A204.1 (cell line): Measurements from ENCODE around the gene FBXW8.

Source experiments
- FAIRE-seq: peaks from 2 replicates; lab custom pipeline; 2012; peaks lifted over from hg19 to GRCh38; lab: Jason Lieb, UNC

FBXW8 gene

DNA sequence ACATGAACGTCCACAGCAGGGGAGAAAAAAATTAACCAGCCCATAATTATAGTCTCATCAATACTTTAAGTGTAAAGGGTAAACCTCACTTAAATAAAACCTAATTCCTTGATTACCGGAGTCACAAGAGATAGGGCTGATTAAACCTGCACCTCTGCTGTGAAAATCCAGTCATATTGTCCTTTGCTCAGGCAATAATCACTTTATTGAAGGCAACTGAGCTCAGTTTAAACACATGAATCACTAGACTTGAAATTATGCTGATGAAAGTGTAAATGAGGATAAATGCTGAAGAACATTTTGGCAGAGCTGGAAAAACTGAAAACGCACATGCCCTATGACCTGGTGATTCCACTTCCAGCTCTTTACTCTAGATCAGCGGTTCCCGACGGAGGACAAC is 22.9 kb upstream of the FBXW8 start:
- no peak for FAIRE-seq

DNA sequence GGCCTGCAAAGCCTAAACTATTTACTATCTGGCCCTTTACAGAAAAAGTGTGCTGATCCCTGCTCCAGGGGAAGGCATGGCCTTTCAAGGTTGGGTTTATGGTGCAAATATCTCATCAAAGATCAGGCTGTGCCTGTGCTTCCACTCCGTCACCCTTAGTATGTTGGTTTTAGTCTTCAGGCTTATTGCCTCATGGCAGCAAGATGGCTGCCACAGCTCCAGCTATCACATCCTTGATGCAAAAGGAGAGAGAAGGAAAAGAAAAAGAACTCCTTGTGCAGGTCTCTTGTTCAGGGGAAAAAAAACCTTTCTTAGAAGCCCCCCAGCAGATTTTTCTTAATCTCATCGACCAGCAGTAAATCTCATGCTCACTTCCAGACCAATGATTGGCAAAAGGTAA is 20.4 kb upstream of the FBXW8 start:
- no peak for FAIRE-seq

DNA sequence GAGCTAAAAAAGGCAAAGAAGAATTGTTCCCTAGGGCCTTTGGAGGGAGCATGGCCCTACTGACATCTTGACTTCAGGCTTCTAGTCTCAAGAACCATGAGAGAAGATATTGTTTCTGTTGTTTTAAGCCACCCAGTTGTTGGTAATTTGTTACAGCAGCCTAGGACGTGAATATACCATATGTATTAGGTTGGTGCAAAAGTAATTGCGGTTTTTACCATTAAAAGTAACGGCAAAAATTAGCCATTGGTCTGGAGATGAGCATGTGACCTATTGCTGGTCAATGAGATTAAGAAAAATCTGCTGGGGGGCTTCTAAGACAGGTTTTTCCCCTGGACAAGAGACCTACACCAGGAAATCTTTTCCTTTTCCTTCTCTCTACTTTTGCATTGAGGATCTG is 19.7 kb upstream of the FBXW8 start:
- FAIRE-seq: no peak

DNA sequence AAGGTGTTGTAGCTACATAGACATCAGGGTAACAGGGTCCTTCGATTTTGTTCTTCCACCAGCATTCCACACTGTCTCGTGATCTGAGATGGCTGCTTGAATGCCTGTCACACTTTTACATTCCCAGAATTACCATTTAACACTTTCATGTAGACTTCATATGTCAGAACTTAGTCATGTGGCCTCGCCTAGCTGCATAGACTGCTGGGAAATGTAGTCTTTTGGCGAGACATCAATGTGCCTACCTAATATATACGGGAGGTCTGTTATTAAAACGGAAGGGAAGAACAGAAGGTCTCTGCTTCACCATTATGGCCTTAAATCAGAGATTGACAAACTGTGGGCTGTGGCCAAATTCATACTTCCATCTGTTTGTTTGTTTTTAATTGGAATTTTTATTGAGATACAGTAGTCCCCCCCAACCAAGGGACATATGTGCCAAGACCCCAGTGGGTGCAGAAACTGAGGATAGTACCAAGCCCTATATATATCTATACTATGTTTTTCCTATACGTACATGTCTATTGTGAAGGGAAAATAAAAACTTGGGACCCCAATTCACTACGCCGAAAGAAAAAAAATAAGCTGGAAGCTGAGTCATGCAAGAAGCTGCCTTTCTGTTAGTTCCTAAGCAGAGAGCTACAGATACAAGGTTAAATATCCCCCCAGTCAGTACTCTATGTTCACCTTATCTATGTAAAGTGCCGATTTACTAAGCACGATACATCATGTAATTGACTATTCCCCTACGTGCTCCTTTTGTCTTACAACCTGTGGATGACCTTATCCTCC is 18.2 kb upstream of the FBXW8 start:
- no peak for FAIRE-seq

DNA sequence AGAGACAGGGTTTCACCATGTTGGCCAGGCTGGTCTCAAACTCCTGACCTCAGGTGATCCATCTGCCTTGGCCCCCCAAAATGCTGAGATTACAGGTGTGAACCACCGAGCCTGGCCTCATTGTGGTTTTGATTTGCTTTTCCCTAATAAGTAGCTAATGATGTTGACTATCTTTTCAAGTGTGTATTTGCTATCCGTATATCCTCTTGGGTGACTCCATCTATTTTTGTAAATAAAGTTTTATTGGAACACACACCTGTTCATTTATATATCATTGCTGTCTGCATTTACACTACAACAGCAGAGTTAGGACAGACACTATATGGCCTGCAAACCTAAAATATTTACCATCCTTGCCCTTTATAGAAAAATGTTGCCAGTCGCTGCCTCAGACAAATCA is 15.8 kb upstream of the FBXW8 start:
- no peak for FAIRE-seq

DNA sequence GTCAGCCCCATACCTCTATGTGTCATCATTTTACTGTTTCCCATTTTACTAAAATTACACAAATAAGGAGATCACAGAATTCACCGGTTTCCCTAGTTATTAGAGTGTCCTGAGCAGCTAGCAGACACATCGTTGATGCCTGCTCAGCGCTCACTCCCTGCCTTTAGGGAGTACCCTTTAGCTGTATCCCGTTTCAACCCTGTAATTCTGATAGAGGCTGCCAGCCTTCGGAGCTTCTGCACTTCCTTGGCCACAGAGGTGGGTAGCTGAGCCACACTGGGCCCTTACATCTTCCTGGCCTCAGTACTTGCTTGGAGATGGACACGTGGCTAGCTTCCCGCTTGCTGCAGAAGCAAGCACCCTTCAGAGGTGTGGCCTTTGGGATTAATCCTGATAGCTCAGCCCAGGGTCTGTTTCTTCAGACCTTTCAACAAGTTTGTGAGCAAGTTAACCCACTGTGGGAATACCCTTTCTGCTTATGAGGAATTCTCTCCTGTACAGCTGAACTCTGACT is 14.3 kb upstream of the FBXW8 start:
- FAIRE-seq: no peak

DNA sequence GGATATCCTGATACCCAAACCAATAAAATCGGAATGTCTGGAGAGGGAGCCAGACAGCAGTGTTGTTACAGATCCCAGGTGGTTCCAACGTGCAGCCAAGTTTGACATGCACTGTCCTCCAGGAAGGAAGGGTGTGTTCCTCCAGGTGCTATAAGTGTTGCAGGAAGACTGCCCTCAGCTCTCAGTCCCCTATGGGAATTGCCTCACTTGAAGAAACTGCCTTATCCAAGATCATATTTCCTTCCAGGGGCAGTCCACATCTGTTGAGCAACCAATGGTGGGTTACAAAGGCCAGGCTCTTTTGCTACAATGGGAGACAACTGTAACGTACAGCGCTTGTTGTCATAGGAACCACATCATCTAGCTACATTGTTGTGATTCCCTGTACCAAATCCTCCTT is 13.3 kb upstream of the FBXW8 start:
- no peak for FAIRE-seq

DNA sequence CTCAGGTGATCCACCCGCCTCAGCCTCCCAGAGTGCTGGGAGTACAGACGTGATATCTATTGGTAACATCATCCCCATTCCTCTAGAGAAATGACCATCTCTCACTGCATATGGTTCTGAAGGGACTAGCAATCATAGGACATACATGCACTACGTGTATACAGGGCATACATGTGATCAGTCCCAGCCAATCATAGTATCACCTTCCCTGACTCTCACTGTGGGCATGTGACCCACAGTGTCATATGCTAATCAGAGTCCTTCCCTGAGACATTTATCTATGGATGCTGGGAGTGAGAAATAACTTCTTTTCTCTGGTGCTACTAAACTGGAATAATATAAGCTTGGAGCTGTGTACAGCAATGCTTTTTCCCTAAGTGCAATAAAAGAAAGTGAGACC is 12.1 kb upstream of the FBXW8 start:
- FAIRE-seq: no peak

DNA sequence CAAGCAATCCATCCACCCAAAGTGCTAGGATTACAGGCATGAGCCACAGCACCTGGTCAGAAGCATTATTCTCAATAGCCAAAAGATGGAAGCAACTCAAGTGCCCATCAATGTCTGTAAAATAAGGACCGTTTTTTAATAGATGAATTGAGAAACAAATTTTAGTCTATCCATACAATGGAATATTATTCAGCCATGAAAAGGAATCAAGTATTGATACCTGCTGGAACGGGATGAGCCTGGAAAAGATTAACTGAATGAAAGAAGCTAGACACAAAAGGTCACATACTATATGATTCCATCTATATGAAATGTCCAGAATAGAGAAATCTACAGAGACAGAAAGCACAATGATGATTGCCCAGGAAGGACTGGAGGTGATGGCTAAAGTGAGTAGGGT is 9.1 kb upstream of the FBXW8 start:
- FAIRE-seq: no peak

DNA sequence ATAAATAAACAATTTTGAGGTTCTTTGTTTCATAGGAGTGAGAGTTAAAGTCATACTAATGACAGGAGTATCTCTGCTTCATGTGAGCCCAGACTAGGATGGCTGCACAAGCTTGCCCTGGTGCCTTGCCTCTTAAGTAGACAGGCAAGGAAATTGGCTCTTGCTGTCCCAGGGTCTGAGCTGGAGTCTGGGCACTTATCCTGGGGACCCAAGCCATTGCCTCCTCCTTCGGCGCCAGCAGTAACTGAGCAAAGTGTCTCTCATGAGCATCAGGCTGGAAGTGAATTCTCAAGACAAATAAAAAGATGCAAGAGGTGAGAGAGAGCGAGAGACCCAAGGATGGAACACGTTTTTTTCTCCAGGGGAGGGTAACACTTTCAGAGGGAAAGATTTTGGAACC is 6.9 kb upstream of the FBXW8 start:
- no peak for FAIRE-seq

DNA sequence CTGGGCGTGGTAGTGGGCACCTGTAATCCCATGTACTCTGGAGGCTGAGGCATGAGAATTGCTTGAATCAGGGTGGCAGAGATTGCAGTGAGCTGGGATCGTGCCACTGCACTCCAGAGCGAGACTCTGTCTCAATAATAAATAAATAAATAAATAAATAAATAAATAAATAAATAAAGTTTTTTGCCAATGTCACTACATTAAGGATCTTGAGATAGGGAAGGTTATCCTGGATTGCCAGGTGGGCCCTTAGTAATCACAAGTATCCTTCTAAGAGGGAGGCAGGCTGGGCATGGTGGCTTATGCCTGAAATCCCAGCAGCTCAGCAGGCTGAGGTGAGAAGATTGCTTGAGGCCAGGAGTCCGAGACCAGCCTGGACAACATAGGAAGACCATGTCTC is 4.5 kb upstream of the FBXW8 start:
- no peak for FAIRE-seq

DNA sequence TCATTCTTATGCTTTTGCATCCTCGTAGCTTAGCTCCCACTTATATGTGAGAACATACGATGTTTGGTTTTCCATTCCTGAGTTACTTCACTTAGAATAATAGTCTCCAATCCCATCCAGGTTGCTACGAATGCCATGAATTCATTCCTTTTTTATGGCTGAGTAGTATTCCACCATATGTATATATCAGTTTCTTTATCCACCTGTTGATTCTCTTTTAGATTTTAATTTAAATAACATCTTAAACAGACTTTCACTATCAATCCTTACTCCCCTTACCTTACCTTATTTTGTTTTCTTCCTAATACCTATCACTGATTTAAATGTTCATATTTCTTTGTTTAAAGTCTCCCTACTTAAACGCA is 488 bp upstream of the FBXW8 start:
- no peak for FAIRE-seq

DNA sequence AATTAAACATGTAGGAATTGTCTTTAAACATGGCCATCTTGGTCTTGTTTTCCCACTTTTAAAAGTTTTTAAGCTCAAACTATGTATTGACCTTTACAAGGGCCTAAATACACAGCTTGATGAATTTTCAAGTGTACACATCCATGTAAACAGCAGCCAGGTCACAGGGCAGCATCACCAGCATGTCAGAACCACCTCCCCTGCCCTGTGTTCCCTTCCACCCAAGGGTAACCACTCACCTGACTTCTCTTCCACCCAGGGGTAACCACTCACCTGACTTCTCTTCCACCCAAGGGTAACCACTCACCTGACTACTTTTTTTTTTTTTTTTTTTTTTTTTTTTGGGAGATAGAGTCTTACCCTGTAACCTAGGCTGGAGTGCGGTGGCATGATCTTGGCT is 4.6 kb downstream of the FBXW8 start:
- no peak for FAIRE-seq

DNA sequence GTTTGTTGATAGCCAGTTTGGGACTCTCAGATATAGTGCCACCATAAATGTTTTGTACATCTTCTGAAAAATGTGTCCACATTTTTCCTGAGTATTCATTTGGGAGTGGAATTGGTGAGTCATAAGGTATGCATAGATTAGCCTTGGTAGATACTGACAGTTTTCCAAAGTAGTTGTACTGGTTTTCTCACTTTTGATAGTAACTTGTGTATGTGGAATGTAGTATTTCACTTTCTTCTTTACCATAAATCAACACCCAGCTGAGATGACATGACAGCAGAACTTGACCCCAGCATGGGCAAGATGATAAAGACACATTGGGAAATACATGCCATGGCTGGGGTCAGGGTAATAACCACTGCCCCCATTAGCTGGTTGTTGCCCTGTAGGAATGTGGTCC is 5.4 kb downstream of the FBXW8 start:
- FAIRE-seq: no peak

DNA sequence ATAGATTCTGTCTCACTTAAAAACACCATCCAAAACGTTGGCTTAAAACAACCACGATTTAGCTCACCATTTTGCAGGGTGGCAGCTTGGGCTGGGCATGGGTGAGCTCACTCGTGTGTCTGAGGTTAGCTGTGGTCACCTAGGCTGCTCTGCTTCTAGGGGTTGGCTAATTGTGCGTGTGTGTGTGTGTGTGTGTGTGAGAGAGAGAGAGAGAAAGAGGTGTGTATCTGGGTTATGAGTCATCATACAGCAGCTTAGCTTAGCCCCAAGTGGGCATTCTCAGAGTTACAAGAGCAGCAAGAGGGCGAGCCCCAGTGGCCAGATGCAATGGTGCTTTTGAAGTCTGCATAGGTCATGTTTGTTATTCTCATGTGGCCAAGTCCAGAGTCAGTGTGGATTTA is 6.0 kb downstream of the FBXW8 start:
- no peak for FAIRE-seq

DNA sequence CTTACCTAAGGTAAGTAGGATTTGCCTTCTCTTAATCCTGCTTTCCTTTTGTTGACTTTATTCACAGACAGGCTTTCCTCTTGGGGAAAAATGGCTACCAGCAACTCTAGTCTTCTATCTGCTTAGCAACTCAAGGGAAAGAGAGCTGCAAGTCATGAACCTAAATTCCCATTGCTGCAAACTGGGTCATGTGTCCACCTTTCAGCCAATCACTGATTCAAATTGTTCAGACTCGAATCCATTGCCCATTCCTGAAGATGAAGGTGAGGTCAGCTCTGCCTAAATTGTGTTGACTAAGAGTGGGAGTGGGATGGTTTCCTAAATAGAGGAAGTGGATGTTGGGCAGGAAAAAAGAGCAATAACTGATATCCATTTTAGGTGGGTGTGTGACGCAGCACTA is 7.7 kb downstream of the FBXW8 start:
- FAIRE-seq: no peak

DNA sequence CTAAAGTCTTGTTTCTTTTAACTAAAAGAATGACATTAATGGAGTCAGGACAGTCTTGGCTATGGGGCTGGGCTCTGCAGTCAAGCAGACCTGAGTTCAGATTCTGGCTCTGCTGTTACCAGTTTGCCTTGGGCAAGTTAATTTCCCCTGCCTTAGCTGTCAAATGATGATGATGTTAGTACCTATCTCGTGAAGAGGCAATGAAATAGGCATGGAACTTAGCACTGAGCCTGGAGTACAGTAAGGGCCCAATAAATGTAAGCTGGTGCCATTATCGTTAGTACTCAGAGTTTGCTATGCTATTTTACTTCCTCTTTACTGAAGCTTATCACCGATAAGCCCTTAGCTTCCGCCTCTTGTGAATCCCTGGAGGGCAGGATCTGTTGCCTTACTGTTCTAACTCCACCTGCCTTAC is 8.5 kb downstream of the FBXW8 start:
- FAIRE-seq: no peak

DNA sequence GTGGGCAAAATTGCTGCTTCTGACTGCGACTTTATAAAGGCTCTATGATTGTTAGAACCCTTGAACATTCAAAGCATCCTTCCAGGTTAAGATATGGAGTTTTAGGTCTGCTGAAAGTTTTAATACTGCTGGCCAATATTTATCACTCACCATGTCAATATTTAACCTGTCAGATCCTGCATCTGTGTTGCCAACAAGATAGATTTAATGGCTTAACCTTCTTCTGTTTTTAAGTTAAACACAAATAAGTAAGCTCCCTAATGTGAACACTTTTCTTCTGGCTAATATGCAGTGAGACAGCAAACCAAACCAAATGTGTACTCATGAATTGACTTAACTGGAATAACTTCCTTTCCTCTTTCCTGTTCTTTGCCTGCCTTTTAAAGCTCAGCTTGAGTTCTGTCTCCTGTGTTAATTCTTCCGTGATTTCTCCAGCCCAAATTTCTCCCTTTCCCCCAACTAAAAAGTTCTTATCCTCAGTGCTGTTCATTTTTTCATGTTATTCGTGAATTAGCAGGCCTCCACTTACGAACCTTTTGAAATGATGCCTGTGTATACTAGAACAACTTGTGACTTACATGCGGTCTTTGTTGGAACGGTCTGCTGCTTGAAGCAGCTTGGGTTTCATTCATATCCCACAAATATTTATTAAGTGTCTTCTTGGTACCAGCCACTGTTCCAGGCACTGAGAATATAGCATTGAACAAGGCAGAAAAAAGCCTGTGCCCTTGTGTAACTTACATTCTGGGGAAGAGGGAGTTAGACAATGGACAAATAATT is 9.1 kb downstream of the FBXW8 start:
- FAIRE-seq: no peak

DNA sequence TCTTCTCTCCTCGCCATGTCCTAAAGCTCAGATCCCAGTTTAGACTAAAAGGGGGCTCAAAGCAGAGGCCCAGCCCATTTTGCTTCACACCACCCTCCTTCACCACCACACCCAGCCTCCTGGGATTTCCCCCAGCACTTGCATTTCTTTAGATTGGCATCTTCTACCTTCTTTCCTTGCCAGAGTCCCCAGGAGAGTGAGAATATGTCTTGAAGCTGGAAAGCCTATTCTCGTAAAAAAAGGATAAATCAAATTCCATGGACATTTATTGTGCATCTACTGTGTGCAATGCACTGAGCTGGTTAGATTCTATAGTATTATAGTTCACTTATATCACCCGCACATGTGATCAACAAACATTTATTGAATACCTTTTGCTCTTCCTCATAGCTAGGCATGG is 10.2 kb downstream of the FBXW8 start:
- FAIRE-seq: no peak

DNA sequence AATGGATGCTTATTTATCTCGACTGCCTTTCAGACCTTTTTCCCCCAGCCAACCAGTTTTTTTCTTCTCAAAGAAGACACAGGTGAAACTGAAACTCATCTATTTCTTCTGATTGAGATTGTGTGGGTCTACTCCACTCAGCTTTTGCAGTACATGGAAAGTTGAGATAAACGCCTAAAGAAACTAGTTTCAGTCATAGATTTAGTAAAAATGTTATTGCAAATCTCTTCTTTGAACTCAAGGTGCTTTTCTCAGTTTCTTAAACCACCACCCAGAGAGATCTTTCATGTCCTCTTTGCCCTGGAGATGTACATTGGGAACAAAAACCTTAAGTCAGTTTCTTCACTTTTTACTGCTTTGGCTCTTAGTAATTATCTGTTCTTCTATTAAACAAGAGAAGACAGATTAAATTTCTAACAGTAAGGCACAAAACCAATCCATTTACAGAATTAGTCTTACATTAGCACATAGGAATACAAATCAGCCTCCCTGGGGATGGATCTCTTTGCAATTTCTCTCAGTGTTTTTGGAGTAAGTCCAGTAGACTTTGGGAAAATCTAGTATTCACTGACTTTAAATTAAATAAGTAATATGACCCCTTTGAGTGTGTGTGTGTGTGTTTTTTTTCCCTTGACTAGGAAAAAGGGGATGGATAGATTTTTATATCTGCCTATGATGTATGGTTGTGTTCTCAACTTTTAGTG is 11.6 kb downstream of the FBXW8 start:
- no peak for FAIRE-seq

DNA sequence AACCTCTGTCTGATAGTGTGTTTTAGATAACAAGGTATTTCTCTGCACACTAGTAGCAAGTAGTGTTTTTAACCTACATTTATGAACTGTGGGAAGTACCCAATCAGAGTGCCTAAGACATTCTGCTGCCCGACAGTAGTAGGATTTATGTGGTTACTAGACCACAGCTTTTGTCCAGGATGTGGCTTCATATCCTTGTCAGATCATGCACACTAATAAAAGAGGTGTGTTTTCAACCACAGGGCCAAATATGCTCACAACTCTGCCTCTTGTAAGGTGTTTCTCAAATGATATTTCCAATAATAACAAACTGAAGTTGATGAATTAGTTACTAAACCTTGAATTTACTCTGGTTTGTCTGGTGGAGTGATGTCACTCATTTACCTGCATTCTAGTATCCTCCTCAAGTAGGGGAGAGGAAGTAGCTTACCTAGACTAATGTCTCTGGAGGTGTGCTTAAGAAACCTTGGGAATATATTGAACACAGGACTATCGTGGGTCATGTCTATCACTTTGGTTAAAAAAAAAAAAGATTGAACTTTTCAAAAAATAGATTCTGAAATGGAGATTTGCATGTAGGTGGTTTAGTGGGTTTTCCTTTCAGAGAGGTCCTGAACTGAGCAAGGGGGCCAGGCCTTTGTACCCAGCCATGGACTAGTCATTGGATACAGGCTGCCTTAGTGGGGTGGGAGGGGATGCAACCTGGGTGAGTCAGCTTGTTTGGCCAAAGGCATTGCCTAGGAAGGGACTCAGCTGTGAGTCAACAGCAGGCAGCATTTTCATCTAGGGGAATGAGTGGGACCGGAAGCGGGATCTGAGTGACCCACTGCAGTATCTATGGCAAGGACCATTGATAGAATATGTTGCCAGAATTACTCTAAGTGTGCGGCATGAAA is 14.1 kb downstream of the FBXW8 start:
- FAIRE-seq: no peak
